ENCODE results near the gene GCK.

Gene GCK

GRCh38 chr7:44222074-44222473 lies 32.8 kb upstream of the GCK start:
- no peak for DNase-seq

GRCh38 chr7:44221231-44221791 lies 32.1 kb upstream of the GCK start:
- no peak for DNase-seq

- DNase-seq: no peak
Observed at GRCh38 chr7:44220358-44221112, 31.3 kb upstream of the GCK start.

- DNase-seq: no peak
Observed at GRCh38 chr7:44220046-44220357, 30.8 kb upstream of the GCK start.

DNA sequence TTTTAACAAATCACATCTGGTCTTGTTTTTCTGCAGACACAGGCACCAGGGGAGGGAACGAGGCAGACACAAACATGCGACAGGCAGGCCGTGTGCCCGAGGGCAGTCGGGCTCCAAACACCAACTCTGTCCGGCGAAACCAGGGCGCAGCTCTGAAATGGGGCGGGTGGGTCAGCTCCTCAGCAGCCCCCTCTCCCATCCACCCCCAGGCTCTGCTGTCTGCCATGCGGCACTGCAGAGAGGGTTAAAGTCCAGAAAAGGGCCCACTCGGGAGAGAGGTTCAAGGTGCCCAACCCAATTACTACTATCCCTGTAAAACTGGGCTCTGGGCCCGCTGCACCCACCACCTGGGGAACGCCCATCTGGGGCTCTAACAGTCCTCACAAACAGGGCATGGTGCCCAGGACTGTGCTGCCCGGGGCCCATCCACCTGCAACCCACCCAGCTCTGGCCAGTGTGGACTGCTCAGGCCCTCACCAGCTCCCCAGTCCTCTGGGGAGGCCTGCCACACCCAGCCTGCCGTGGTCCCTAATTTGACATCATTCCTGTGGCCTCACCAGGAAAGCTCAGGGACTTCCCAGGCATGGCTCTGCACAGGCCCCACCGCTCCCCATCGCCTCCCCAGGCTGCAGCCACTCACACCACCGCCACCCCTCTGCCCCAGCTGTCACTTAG lies 30.3 kb upstream of the GCK start:
- no peak for DNase-seq

- DNase-seq: no peak
Observed at GRCh38 chr7:44218418-44219201, 29.4 kb upstream of the GCK start.

DNA sequence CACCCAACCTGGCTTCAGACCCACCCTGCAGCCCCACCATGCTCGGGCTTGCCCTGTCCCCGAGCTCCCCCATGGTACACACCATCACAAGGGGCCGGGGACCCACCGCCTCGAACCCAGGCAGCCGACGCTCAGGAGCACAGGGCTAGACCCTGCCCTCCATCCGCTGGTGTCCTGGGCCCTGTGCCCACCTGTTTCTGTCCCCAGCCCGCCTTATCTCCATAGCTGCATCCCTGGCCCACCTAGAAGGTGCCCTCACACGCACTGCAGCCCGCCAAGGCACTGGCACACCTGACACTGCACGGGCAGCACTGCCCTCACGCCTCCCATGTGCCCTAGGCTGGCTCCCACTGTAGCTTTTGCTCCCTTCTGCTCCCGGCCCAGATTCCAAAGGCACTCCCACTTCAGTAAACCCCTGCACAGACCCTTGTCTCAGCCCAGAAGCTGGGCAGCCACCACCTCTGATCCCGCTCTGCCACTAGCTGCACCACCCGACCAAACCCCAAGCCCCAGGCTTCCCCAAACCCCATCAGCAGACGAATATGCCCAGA lies 28.7 kb upstream of the GCK start:
- DNase-seq: no peak

- no peak for DNase-seq
Observed at GRCh38 chr7:44217223-44217714, 28.0 kb upstream of the GCK start.

DNA sequence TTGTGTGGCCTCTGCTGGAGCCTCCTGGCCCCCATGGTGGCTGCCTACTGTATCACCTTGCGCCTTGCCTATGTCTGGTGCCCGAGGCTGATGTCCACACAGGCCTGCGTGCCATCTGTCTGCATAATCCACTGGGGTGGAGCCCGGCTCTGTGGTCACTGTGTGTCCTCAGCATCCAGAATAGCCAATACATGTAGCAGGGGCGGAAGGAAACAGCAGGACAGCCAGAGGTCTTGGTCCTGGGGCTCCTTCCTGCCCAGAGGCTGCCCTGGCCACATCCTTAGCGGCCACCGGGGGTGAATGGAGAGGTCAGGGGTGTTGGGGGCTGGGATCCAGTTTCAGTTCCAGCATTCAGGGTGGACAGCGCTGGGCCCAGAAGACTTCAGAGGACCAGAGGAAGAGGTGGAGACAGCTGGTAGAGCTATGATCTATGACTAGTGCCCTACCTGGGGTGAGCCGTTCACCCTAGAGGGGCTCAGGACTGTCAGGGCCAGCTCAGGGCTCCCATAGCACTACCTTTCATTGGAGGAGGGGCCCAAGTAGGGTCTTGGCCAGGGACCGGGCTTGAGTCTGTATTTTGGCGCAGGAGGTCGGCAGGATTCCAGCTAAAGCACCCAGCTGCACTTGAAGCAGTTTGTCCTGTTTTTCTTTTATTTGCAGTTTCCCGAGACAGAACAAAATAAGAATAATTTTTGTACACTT lies 27.4 kb upstream of the GCK start:
- no peak for DNase-seq

- DNase-seq: peak; percentile 42
Observed at GRCh38 chr7:44216019-44216418, 26.8 kb upstream of the GCK start.

DNA sequence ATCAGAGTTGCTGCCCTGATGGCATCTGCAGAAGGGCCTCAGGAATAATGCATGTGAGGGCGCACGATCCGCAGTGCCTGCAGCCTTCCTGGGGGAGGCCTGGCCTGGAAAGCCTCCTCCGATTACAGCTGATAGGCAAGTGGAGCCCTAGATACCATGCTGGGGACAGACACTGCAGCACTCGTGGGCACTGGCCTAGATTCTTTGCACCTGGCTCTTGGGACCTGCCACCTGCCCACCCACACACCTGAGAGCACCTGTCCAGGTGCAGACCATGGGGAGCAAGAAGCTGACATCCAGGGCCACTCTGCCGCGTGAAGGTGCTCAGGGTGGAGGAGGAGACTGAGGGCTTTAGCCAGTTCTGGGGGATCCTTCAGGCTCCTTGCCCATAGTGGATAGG lies 26.3 kb upstream of the GCK start:
- no peak for DNase-seq

DNA sequence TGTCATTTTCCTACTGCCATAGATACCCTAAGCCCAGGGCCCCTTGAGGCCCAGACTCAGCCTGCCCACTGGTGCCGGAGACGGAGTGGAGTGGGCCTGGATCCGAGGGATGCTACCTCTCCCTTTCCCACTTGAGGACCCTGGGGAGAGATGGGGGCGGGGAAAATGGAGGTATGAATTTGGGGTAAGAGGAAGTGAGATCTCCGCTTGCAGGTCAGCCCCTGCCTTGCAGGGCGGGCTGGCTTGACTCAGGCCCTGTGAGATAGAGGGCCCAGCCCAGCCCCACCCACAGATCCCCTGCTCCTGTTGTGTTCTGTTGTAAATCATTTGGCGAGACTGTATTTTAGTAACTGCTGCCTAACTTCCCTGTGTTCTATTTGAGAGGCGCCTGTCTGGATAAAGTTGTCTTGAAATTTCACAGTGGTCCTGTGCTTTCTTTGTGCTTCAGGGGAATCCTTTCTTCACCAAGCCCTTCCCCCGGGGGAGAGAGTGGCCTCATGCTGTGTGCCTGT lies 24.7 kb upstream of the GCK start:
- DNase-seq: no peak

DNA sequence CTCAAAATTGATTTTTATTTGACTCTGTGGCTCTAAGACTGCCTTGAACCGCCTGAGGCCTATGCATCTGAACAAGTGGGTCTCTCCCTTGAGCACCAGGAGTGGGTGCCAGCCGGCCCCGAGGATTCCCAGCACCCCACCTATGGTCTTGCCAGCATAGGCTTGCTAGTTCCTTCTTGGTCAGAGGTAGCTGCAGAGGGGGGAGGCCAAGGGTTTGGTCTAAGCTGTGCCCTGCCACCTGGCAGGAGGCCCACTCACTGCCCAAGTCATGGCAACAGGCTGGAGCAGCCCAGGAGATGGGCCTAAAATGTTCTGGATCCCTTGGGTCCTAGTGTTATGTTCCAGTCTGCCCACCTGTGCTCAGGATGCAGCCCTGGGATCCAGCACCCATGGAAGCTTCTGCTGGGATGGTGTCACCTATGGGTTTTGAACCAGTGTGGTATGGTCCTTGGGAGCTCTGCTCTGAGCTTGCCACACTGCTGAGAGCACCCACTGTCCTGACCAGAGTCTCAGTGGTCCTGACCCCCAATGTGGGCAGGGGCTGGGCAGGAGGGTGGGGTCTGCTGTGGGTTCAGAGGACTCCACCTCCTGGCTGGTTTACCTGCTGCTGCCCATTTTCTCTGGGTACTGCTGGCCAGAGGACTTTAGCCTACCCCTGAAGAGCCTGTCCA lies 24.1 kb upstream of the GCK start:
- DNase-seq: no peak

DNA sequence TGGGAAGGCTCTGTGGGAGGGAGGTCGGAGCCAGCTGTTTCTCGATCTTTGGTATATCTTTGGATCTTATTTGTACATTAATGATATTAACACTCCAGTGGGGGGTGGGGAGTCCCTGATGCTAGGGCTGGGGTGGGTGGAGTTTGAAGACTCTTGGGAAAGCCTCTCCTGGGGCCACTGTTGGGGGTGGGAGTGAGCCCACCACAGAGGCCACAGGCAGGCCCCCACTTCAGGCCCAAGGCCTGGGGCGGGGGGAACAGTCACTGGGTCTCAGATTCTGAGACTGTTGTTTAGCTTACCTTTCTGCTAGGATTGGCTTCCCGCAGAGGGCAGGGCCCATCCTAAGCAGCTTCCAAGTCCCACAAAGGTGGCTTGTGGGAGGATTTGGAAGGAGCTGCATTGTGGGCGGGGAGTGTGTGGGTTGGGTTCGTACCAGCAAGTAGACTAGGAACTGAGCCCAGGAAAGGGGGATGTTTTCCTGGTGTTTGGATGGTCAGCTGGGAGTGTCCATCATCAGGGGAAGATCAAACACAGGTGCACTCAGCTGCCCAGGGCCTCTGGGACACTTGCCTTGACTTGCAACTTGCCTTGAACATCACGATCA lies 23.4 kb upstream of the GCK start:
- DNase-seq: no peak

GRCh38 chr7:44212018-44212417 lies 22.8 kb upstream of the GCK start:
- DNase-seq: no peak

- DNase-seq: no peak
Observed at GRCh38 chr7:44211126-44211675, 22.0 kb upstream of the GCK start.

DNA sequence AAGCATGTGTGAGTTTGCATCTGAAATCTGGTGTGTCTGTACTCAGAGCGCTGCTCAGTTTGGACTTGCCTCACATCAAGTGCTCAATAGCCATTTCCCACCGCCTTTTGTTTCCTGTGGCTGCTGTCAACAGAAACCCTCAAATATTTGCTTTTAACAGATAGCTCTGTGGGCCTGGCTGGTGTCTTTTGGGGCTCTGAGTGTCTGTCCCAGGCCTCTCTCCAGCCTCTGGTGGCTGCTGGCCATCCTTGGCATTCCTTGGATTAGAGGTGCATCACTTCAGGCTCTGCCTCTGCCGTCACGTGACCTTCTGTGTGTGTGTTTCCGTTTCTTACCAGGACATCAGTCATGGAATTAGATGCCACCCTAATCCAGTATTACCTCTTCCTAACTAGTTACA lies 20.9 kb upstream of the GCK start:
- DNase-seq: no peak

DNA sequence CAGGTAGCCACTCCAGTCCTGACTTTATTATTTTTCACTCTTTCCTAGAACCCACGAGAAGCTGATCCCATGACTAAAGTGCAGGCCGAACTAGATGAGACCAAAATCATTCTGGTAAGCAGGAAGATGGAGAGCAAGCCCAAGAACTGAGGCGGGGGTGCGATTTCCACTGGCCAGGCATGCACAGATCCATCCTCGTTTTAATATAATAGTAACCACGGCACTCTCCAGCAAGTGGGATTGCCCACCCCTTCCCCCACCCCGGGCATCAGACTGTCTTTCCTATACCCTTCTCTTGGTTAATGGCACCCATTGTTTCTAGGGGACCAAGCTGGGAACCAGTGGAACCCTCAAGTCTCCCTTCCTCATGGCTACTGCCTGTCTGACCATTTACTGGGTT lies 18.8 kb upstream of the GCK start:
- DNase-seq: no peak

DNA sequence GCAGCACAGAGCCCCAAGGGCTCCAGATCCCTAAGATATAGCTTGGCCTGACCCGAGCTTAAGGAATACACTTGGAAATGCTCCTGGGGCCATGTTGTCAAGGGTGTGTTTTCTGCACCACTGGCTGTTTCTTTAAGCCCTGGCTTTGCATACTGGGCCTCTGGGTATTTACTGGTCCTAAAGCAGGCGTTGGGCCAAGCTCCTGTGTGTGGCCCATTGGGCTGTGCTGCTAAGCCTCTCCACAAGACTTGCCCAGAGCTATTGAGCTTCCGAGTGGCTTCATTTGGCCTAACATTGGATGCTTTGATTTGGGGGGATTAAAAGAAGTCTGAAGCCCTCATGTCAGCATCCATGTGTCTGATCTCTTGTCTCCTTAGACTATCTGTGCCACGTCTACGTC lies 16.8 kb upstream of the GCK start:
- no peak for DNase-seq

GRCh38 chr7:44201813-44202212 lies 12.6 kb upstream of the GCK start:
- DNase-seq: no peak
